H54 (cell line): ENCODE results near the gene UTP18.

Experiments used
- DNase-seq: peaks from one replicate; pipeline ENCODE4 v3.0.0; 2011; ENCODE audit warnings: low spot score, mixed read lengths; ENCODE audit not compliant: insufficient read length
- FAIRE-seq: peaks from 3 replicates; lab custom pipeline; 2011; peaks lifted over from hg19 to GRCh38; lab: Jason Lieb, UNC
- POLR2A ChIP-seq: IDR thresholded peaks from 2 replicates; pipeline ENCODE4 v1.6.1; 2011; ENCODE audit warnings: low read depth, mild to moderate bottlenecking, low read length

Gene UTP18

GRCh38 chr17:51335006-51335590 lies 74.8 kb downstream of the UTP18 start:
- FAIRE-seq, result no peak
- TF ChIP-seq POLR2A, result no peak
- no peak for DNase-seq

GRCh38 chr17:51335883-51336822 lies 75.8 kb downstream of the UTP18 start:
- TF ChIP-seq POLR2A, result no peak
- no peak for DNase-seq
- FAIRE-seq, result no peak

- FAIRE-seq (no peak), DNase-seq (no peak)
- no peak for TF ChIP-seq POLR2A
Observed at GRCh38 chr17:51341457-51341856, 81.1 kb downstream of the UTP18 start.

GRCh38 chr17:51342257-51342656 lies 81.9 kb downstream of the UTP18 start:
- TF ChIP-seq POLR2A, result no peak
- DNase-seq (no peak), FAIRE-seq (no peak)

- no peak for FAIRE-seq
- no peak for TF ChIP-seq POLR2A
- no peak for DNase-seq
Observed at GRCh38 chr17:51344532-51344931, 84.2 kb downstream of the UTP18 start.

- no peak for FAIRE-seq
- DNase-seq, result no peak
- TF ChIP-seq POLR2A, result no peak
Observed at GRCh38 chr17:51346218-51346982, 86.1 kb downstream of the UTP18 start.
